WI38 (cell line): ENCODE results near the gene PLBD1.

ENCODE experiments used
- H3K4me3 ChIP-seq: 2 replicates; pipeline ENCODE4 v1.5.1; 2011; ENCODE audit warnings: low read depth, mild to moderate bottlenecking, control low read depth, low read length
- CTCF ChIP-seq: IDR thresholded peaks from 2 replicates; pipeline ENCODE4 v1.5.1; 2012; ENCODE audit warnings: low read depth, mild to moderate bottlenecking, control low read depth, low read length

PLBD1 gene

GRCh38 chr12:14557966-14558365 lies 9.7 kb downstream of the PLBD1 start:
- H3K4me3 ChIP-seq: no peak overlapping the region
- TF ChIP-seq CTCF: no peak

GRCh38 chr12:14554281-14555007 lies 13.2 kb downstream of the PLBD1 start:
- no peak for TF ChIP-seq CTCF
- H3K4me3 ChIP-seq: no peak overlapping the region

- H3K4me3 ChIP-seq: no peak overlapping the region
- no peak for TF ChIP-seq CTCF
Observed at GRCh38 chr12:14548609-14549008, 19.1 kb downstream of the PLBD1 start.

GRCh38 chr12:14547571-14547970 lies 20.1 kb downstream of the PLBD1 start:
- TF ChIP-seq CTCF: no peak

GRCh38 chr12:14545144-14546124 lies 22.2 kb downstream of the PLBD1 start:
- no peak for TF ChIP-seq CTCF
- H3K4me3 ChIP-seq: no peak overlapping the region

More at GRCh38 chr12:14547571-14547970, 20.1 kb downstream of the PLBD1 start:
- no peak overlapping the region for H3K4me3 ChIP-seq

- no peak for TF ChIP-seq CTCF
- no peak overlapping the region for H3K4me3 ChIP-seq
Observed at GRCh38 chr12:14540801-14541462, 26.8 kb downstream of the PLBD1 start.
